SIG-M5 treated with dmso at 0.1 percent for 504 hours (cell line): ENCODE results near the gene EFCAB6.

Experiments used
- DNase-seq: peaks from one replicate; lab custom pipeline; 2025; ENCODE audit not compliant: unreplicated experiment; lab: John Stamatoyannopoulos, UW

EFCAB6 gene

DNA sequence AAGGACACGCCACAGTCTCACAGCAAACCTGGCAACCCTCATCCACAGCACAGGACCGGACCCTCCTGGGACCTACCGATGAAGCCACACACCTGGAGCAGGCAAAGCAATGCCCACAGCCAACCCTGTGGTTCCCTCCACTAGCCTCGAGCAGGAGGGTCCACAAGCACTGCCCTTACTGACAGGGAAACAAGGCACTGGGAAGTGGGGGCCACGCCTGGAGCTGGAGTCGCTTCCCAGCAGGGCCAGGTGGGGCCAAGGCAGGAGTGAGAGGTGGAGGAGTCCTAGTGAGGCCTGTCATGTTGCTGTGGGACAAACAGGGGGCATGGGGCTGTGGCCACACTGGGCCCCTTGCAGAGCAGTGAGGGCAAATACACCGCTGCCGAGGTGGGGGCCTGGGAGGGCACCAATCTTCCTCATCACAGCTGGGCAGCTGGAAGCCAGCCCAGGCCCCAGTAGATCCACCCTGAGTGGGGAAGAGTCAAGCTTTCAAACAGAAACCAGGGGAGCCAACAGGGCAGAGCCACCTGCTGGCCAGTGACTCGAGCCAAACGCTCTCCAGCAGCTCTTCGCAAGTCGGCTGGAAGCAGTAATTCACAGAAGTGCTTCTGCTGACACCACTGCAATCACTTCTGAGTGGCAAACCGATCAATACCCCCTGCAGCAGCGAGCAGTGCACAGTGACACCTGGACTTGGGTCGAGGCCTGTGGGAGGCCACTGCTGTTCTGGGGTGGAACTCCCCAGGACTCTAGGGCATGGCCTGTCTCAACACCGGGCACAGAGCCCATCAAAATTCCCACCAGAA is 36.5 kb upstream of the EFCAB6 start:
- DNase-seq: peak; percentile 18

DNA sequence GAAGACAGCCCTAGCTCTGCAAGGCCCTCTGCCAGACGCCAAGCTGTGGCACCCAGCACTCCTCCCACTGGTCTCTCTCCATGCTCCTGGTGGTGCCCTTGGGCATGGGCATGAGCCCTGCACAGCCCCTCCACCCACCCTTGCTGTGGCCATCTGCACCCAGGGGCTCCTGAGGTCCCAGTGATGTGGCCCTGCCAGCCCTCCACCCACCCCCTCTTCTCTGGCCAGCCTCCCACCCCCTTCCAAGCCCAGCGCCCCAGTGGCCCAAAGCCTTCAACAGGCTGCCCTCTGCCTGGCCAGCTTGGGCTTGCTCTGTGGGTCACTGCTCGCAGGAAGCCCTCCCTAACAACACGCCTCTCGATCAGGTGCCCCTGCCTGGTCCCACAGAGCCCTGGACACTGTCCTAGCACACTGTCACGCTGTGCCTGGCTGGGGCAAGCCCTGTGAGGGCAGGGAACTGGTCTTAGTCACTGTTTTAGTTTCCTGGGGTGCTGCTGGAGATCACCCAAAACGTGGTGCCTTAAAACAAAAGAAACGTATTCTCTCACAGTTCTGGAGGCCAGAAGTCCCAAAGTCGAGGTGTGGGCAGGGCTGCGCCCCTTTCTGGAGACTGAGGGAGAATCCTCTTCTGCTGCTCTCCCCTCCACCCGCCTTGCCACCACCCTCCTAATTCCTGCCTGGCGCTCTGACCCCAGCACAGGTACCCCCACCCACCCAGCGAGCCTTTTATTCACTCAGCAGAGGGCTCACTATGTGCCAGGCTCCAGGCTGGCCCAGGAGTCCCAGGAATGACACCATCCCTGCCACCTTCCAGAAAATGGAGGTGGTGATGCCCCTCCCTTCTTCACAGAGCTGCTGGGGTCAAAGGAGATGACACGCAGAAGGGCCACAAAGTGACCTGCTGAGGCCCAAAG is 35.5 kb upstream of the EFCAB6 start:
- DNase-seq: no peak

DNA sequence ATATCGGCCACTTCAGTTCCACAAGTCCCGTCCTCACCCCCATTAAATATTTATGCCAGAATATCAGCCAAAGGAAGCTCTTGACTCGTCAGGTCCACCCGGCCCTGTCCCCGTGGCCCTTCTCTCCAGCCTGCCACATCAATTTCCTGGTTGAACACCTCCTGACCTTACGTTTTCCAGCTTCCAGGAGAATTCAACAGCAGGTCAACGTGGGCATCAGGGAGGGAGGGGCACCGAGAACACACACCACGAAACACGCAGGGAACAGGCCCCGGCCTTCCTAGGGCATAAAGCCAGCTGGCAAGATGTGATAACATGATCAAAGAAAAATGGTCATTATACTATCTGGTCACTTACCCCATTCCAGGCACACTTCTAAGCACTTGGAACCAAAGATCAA is 34.9 kb upstream of the EFCAB6 start:
- no peak for DNase-seq

DNA sequence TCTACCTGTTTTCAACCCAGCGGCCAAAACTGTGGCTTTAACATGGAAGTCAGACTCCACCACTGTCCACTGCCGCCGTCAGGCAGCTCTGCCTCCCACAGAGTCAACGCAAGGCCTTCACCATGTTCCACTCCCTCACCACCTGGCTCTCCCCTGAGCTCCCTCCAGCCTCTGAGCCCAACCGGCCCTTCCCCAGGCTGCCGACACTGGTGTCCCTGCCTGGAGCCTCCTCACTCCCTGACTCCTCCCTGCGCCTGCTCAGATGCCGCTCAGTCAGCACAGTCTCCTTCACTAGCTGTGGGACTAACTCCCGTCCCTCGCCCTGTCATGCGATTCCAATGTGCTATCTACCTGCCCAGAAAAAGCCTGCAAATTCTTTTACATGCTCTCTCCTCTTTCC is 33.9 kb upstream of the EFCAB6 start:
- no peak for DNase-seq

DNA sequence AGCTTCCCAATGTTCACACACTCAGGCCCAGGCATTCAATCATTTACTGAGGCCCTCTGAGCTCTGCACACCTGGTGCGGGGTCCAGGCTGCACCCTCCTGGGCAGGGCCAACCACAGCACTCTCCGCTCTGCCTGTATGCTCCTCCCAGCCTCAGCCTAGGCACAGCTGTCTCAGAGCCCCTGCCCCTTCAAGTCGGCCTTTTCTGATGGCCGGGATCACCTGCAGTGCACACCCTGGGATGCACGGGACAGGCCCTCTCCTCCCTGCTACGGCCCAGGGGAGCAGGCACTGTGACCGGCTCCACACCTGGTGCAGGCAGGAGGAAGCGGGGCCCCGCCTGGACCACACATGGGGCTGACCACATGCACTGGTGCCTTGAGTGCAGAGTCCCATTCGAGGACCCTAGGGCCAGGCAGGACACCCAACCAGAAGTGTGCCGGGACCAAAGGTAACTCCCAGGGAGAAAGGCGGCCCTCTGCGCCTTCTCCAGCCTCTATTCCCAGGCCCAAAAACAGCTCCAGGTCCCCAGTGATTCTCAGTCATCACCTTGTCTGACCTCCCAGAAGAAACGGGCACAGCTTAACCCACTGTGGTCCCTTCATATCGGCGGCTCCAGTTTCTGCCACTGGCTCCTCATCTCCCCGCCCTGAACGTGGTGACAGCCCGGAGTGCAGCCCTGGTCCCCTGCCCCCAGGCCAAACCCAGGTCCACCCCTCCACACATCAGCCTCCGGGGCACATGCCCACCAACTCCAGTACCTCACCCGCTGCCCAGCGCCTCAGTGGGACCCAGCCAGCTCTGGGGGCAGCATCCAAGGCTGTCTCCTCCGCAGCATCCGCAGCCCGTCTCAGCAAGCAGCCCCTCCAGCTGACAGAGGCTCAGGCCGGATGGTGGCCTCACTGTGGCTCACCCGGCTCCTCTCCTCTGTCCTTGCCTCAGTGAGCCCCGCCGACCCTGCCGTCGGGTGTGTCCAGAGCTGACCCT is 32.7 kb upstream of the EFCAB6 start:
- no peak for DNase-seq

DNA sequence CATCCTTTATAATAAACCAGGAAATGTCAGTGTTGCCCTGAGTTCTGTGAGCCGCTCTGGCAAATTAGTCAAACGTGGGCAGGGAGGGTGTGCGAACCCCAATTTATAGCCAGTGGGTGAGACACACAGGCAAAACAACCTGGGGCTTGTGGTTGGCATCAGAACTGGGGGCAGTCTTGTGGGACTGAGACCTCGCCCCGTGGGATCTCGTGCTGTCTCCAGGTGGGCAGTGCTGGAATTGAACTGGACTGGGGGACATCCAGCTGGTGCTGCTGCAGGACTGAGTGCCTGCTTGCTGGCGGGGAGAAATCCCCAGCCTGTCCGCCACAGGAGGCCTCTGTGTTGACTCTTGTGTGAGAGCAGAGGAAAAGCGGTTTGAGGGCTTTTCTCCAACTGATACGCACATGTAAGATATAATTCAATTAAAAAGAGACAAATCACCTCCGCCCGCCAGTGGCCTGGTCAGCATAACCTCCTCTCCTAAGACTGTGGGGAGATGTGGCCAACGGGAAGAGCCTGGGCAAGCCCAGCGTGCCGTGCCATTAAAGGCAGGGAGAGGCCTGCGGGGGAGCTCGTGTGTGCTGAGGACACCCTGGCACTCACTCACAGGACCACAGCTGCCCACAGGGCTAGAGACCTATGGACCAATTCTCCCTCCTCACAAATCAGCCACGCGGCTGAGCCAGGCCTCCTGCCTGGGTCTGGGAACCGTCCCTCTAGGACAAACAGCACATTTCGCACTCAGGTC is 31.9 kb upstream of the EFCAB6 start:
- no peak for DNase-seq

DNA sequence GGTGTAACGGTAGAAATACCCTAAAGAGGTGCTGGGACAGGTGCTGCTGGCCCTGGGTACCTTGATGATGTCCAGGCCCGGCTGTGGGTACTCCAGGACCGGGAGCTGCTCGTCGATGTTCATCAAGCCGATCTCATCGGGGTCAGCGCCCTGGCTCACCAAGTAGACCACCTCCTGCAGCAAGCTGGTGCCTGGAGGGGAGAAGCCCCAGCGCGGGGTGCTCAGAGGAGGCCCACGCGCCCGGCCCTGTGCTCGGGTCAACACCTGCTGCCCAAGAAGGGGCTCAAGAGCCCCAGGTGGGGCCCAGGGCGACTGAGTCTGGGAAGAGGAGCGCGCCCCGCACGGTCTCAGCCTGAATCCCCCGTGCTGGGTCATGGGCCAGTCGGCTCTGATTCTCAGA is 29.6 kb upstream of the EFCAB6 start:
- no peak for DNase-seq

DNA sequence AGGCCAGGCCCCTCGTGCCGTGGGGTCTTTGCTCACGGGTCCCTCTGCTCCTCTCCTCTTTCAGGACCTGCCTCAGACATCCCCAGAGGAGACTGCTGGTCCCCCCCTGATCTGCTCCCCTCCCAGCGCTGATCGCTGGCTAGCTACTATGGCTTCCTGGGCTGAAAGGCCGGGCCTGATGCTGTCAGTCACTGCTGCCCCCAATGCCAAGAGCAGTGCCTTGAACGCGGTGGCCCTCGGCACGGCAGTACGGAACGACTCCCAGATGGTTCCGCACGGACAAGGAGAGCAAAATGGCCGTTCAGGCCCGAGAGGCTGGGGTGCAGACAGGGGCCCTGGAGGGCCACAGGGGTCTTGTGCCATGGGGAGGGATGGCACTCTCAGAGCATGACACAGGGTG is 28.7 kb upstream of the EFCAB6 start:
- no peak for DNase-seq

DNA sequence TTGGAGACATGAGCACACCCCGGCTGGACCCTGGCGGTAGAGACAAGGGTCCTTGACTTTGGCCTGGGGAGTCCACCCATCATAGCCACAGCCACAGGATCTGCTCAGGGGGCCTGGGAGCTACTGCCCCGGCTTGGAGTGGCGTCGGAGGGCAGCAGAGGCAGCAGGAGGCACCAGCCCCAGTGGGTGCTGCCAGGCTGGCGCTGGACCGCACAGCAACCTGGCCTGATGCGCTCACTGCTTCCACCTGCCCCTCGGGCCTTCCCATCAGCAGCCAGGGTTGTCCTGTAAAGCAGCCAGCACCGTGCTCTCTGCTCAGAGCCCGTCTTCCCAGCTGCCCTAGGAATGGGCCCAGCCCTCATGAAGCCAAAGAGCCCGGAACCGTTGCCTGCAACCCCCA is 28.3 kb upstream of the EFCAB6 start:
- no peak for DNase-seq

DNA sequence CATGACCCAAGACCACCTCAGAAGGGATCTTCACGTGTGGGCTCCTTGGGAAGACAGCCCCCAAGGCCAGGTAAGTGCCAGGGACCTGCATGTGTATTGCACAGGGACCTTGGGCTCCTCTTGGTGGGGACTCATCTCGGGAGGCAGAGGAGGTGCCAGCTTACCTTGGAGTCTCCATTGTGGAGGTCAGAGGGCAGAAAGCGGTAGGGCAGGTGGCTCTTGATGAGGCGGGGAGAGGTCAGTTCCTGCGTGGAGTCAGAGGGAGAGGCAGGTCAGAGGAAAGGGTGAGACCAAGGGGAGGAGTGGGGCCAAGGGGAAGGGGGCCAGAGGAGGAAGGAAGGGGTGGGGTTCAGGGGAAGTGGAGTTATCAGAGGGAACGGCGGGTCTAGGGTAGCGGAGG is 27.7 kb upstream of the EFCAB6 start:
- DNase-seq: no peak

DNA sequence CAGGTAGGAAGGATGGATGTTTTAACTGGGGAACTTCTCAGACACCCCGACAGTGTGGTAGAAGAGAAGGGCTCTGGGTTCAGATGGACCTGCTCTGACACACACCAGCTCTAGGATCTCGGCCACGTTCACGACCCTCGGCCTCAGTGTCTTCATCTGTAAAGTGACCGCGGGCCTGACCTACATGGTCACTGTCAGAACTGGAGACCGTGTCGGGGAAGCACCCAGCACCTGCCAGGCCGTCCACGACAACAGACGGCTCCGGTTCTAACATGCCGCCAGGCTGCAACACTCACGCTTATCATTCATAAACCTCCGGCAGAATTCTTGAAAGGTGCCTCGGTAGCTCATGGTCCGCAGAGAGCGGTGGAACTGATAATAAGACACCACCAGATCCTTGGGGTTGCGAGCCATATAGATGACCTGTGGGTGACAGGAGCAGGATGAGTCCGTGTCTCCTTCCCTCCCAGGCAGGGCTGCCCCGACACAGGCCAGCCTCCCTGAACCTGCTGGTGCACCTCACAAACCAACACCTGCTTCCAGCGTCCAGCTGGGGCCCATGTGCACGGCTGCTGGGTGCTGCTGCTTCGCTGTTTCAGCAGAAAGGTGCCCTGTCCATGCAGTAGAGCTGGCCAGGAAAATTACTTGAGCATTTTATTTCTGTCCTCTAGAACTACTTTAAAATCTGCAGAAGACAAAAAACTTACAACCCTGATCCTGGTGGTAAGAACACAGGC is 26.6 kb upstream of the EFCAB6 start:
- no peak for DNase-seq

DNA sequence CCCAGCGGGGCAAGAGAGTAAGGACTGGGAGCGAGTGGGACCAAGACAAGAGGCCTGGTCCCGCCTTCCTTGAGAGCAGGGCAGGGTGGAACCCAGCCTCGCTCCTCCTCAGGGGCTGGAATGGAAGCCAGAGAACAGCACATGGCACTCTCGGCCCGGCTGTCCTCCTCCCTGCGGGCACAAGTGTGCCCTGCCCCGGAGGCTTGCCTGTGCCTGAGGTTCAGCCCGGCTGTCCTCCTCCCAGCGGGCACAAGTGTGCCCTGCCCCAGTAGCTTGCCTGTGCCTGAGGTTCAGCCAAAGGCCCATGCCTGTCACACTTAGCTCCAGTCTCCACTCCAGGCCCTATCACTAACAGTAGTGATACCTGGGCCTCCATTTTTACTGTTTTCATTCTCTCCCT is 26.1 kb upstream of the EFCAB6 start:
- no peak for DNase-seq

DNA sequence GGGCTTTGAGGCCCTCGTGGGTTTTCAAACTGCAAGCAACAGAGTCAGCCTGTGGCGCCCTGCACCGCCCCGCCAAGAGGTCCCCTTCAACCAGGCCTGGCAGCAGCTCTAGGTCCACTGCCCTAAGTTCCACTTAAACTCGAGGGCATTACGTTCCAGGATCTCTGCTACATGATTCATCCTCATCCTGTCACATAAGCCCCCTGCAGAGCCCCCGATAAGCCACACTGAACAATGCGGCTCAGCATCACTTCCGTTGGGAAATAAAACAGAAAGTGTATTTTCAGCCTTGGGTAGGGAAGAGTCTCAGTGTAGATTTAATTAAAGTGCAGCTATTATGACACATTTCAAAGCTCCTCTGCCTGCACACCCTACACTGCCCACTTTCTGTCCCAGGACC is 25.6 kb upstream of the EFCAB6 start:
- DNase-seq: no peak

DNA sequence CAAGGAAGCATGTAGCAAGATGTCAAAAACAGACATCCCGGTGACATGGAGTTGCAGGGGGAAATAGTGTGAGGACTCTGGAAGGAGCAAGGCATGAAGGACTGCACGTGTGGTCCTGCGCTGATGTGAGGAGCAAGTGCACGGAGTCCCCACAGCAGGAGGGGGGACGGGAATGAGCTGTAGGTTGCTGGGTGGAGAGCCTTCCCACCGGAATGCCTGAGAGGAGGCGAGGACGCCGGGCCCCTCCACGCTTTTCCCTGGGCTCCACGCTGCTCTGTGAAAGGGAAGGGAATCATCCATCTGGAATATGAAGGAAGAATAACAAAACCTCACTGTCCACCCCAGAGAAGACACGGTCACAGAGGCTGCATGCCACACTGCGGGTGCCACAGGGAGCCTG is 23.6 kb upstream of the EFCAB6 start:
- DNase-seq: no peak

DNA sequence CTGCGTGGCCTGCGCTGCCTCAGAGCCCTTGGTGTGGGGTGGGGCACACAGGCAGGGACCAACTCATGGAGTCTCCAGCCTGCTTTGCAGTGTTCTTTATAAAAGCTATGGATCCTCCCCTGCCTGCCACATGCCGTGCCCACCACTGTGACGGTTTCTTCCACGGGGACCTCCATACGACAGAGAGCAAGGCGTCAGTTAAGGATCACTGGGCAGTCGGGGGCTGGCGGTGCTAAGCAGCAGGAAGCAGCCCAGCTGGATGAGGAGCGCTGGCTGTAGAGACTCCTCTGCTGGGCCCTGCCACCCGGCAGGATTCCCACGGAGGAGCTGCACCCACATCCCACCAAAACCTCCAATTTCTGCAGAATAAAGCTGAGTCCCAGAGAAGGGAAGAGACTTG is 23.1 kb upstream of the EFCAB6 start:
- DNase-seq: no peak

DNA sequence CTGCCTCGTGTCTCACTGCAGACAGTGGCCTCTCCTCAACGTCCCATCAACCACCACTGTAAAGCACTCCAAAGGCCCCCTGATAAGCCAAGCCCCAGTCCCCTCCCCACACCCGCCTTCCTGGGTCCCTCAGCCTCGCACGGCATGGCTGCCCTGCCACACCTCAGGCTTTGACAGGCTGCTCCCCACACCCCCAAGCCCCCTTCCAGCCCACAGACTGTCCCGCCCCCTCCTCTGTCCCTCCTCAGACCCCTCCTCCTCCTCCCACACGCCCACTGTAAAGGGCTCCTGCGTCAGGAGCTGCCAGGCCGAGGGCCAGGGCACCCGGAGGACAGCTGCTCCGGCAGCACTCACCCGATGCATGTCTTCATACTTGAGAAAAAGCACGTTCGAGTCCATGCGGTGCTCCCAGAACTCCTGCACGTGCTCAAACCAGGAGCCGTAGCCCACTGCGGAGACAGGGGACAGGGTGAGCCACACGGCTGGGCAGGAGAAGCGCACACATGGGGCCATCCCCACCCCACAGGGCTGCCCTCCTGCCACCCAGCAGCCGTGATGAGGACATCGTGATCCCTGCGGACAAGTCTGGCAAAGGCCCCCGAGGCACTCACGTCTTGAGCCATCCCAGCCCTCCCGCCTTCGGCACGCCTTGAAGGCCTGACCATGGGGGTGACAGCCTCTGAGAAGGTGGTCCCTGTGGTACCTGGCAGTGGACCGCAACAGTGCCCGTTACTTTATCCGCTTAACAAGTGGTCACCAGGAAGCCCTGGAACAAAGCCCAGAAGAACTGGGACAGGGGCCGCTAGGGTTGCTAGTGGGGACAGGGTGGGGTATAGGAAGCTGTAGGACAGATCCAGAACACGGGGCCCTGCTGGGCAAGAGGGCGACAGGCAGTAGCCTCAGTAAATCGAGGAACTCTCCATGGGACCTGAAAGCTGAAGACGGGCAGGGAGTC is 21.5 kb upstream of the EFCAB6 start:
- no peak for DNase-seq

DNA sequence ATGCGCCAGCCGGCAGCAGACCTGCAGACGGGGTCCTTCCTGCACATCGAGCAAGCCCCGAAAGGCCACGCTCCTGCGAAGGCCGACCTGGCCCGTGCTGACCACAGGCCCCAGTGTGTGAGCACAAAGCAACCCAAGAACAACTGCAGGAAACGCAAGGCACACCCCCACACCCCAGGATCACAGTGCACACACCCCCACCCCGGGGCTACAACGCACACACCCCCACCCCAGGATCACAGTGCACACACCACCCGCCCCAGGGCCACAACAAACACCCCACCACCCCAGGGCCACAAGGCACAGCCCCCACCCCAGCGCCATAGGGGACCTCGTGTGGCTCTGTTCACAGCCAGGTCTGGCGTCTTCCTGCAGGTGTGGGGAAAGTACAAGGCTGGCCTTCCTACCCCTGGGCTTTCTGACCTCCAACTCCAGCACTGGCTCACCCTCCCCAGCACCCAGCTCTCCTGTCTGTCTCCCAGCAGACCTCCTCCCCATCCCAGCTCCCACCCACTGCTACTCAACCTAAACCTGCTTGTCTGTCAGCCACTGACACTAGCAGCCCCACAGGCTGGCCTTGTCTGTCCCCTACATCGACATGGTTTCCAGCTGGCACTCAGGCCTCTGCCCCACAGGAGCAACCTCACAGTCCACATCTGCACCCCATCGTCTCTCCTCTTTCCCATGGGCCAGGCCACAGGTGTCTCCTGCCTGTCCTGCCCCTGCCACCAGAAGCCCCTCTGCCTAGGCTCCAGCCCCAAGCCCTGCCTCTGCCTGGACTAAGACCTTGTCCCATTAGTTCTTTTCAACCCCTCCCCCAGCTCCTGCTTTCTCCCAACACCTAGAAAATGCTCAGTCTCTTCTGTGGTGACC is 20.5 kb upstream of the EFCAB6 start:
- no peak for DNase-seq
